HCEC 1CT (cell line): ENCODE data around the gene RABGAP1L.

ENCODE experiments used
- DNase-seq: peaks from one replicate; pipeline ENCODE4 v3.0.0-alpha.2; 2017

RABGAP1L gene

DNA sequence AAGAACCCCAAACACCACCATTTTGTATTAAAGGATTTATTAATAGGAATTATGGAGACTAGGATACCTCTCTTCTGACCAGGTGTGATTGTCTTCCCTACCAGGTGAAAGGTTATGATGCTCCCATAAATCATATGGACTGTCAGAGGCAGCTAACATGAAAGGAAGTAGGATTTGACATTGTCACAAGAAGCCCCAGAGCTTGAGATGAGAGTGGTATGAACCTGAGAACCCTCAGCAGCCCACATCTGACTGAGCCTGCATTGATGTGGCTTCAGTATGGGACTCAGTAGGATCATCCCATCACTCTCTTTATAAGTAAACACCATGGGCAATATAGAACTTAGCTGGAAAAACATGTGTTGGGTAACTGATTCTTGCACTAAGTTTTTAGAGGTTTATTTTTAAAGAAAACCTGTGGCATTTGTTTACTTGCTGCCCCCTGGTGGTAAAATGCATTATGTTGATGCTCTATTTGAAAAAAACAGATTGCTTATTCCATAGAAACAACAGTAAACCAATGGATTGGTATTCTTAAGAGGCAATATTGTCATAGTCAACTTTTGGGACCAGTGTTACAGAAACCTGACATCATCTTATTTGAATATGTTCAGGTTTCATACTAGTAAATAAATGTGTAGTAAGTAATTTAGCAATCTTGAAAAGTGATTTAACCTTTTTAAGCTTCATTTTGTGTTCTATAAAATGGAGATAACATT lies 823.8 kb downstream of the RABGAP1L start:
- DNase-seq = peak; percentile 42

GRCh38 chr1:174984952-174985351 lies 825.6 kb downstream of the RABGAP1L start:
- DNase-seq = no peak

DNA sequence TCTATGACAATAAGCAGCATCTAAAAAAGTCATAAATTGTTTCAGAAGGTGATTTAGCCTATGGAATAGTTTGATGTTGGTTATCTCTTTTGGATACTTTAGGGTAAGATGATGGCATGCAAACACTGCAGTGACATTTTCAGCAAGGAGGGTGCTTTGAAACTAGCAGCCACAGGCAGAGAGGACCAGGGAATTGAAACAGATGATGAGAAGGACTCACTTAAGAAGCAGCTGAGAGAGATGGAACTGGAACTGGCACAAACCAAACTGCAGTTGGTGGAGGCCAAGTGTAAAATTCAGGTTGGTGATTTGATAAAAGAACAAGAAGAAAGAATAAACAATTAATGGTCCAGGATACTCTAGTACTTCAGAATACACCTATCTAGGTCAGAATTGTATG lies 829.2 kb downstream of the RABGAP1L start:
- no peak for DNase-seq

GRCh38 chr1:174988986-174989385 lies 829.7 kb downstream of the RABGAP1L start:
- DNase-seq = no peak

DNA sequence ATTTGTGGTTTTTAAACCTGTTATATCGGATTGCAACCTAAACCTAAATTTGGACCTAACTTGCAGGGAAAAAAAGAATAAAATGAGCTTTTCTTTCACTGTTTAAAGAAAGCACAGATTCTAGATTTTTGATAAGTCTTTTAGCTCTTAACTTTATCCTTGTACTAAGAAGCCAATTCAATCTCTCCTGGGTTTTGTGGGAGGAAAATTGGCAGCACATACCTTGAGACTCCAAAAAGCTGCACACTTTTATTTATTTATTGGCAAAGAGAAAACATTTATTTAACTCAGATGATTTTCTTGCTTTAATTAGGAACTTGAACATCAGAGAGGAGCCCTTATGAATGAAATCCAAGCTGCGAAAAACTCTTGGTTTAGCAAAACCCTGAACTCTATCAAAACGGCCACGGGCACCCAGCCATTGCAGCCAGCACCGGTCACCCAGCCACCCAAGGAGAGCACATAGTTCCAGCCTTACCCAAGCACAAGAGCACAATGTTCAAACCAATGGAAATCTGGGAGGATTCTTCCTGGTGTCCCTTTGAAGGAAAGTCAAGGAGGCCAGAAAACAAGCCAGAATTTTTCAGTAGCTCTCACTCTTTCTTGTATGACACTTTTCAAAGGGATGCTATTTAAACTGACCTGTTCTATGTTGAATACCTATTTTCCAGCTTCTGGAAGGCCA lies 830.4 kb downstream of the RABGAP1L start:
- DNase-seq = no peak

DNA sequence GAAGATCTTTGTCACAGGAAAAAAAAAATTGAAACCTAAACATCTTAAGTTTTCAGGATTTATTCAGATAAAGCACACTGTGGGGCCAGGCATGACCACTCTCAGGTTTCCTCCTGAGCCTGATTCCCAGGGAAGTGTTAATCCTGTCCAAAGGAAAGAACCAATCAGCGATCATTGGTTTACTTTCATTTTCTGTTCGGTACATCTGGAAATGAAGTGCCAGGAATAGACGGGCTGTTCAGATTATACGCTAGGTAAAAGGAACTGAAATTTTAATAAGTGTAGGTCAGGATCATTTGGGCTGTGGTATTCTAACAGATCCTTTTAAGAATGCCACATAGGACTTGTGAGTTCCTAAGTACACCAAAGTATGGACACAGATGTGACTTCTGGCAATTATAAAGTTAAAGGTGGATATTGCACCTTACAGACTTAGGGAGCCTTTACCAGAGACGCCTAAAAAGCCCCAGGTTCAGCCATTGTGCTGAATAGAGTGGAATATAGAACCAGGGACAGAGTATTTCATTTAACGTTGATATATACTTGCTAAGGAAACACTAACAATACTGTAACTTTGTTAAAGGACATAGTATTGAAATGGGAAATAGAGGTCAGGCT lies 831.2 kb downstream of the RABGAP1L start:
- DNase-seq = peak; percentile 73

DNA sequence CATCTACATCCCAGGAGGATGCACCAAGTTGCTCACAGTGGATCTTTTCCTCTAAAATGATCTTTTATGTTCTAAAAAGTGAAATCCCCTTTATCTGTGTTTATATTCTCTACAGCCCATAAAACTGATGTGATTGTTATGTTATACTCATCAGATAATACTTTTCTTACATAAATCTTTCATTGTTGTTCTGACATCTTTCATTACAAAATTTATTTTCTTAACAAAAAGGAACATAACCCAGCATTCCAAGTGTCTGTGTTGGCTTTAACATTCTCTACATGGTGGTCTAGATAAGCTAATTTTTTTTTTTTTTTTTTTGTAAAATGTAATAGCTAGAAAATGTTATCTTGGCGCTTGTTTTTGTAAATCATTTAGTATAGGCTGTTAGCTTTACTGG lies 832.2 kb downstream of the RABGAP1L start:
- DNase-seq = no peak

- DNase-seq = peak; percentile 13
These were observed 835.8 kb downstream of the RABGAP1L start for GRCh38 chr1:174995121-174995520.

DNA sequence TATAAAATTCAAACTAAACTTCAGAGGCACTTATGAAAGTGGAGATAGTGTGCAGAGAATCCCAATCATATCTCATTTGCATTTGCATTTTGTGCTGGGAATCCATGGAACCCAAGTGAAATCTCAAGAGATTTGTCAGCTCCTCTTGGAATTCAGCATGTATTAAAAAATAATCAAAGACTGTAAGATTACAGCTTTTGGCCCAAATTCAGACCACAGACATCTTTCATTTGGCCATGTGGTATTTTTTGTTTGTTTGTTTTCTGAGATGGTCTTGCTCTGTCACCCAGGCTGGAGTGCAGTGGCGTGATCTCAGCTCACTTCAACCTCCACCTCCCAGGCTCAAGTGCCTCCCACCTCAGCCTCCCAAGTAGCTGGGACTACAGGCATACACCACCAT lies 836.6 kb downstream of the RABGAP1L start:
- DNase-seq = peak; percentile 49

DNA sequence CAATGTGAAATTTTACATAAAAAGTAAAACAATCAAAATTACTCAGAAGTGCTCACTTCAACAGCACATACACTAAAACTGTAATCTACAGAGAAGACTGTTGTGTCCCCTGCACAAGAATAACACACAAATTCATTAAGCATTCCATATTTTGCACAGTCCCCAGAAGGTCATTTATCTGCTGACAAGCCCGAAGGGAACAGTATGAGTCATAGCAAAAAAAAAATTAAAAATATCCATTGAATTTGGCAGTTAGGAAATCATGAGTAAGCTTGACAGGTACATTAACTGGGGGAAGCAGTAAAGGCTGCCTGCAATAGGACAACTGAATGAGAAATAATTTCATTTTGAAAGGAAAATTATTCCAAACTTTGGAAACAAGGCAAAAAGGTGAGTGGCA lies 837.2 kb downstream of the RABGAP1L start:
- peak; percentile 63 for DNase-seq

GRCh38 chr1:174997041-174997440 lies 837.7 kb downstream of the RABGAP1L start:
- no peak for DNase-seq

DNA sequence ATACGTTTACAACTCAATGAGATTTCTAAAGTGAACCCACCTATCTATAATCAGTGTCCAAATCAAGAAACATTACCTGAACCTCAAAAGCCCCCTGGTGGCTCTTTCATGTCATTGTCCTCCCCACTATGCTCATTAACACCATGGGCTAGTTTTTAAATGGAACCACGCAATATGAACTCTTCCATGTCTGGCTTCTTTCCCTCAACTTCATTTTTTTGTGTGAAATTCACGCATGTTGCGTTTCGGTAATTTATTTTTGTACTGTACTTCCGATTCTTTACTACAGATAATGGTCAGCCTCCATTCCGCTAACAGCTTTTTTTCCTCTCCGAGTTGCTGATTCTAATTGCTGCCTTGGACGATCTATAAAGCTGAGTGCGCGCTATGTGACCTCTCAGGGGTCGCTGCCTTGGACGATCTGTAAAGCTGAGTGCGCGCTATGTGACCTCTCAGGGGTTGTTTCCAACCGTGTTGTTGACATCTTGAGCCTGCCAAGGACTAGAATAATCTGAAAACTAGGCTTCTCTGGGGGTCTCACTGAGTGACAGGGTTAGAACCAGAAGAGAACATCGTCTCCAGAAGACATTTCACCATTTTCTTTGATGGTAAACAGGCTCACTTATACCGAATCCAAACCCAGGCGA lies 839.4 kb downstream of the RABGAP1L start:
- peak; percentile 50 for DNase-seq

GRCh38 chr1:174999216-174999935 lies 840.1 kb downstream of the RABGAP1L start:
- DNase-seq = peak; percentile 98

DNA sequence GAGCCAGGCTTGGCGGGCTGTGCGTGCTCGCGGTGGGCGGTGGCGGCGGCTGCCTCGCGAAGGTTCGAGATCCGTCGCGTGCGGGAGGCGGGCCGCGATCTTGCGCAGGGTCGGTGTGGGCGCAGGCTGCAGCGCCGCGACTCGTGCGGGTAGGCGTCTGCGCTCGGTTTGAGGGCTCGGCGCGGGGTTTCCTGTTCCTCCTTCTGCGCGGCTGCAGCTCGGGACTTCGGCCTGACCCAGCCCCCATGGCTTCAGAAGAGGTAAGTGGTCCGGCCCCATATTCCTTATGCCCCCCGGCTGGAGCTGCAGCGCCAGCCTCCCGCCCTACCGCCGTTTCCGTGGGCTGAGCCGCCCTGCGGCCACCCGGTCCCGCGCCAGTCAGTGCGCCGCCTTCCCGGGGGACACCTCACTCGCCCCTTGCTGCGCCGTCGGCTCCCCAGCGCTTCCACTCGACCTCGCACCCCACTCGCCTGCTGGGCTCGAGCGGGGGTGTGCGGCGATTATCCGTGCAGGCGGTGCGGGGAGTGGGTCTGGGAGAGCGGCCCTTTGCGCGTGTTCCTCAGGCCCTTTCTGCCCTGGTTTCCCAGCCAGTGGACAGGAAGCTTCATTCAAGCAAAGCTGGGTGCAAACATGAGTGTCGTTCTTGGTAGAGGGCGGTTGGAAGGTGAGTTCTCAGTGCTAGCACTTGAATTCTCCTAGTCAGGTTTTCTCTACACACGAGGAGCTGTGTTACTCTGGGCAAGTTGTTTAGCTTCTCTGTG lies 840.8 kb downstream of the RABGAP1L start, which contains the start of gene CACYBP:
TSS of gene CACYBP (plus strand) at position 12 of the 761 bp plus-strand sequence. CDS start at position 246, 234 bp downstream.
- peak; percentile 17 for DNase-seq

DNA sequence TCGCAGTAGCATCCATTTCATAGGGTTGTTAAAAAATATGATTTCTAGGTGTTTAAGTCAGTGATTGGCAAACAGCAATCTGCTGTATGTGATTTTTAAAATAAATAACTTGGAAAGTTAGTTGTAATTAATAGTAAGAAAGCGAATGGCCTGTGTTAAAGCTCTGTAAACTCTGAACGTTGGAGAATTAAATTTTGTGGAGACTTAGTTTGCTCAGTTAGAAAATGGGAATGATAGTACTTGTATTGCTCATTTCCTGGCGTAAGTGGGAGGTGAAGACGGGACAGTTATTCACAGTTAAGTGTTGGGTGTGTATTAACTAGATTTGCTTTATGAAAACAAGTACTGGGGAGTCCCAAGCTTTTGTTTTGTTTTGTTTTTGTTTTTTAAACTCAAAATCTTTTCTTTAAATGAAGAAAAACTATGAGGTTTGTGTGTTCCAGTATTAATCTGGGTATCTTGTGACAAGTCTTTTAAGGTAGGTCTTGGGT lies 841.4 kb downstream of the RABGAP1L start:
- peak; percentile 30 for DNase-seq

GRCh38 chr1:175002910-175003517 lies 843.7 kb downstream of the RABGAP1L start:
- no peak for DNase-seq

- no peak for DNase-seq
These were observed 844.2 kb downstream of the RABGAP1L start for GRCh38 chr1:175003521-175003920.

DNA sequence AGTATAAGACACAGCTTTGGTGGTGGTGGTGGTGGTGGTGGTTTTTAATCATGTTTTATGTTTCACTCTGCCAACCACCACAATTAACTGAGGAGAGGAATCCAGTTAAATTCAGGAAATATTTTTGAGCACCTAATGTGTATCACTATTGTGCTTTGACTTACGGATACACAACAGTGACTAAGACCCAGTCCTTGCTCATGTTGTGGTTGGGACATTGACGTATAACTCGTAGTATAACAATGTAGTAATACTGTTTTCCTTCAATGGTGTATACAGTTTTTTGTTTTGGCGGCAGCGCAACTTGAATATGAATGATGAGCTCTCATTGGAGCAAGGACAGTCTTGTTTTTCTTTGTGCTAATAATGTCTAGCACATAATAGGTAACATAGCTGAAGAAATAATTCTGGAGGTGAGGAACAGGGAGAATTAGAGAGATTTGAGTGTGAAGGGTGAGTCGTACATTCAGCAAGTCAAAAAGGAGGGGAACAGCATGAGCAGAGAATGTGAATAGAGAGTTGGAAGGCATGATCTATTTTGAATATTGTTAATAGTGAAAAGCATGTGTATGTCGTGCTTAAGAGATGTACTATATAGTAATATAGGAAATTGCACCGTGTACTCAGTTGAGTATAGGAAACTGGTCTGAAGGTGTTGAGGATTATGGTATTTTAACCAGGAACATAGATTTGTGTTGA lies 845.9 kb downstream of the RABGAP1L start:
- peak; percentile 11 for DNase-seq

DNA sequence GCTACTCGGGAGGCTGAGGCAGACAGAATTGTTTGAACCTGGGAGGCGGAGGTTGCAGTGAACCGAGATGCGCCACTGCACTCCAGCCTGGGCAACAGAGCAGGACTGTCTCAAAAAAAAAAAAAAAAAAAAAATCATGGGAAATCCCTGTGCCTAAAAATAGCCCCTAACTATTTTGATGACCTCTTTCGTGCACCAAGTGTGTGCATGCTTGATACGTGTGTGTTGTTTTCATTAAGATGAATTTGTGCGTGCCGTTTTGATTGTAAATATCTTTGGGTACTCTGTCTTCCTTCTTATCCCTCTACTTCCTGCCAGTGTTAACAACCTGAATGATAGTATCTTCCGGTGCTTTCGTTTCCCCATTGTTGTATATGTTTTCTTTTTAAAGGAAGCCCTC lies 850.2 kb downstream of the RABGAP1L start:
- no peak for DNase-seq

- no peak for DNase-seq
These were observed 854.1 kb downstream of the RABGAP1L start for GRCh38 chr1:175013445-175013844.

- peak; percentile 80 for DNase-seq
These were observed 855.9 kb downstream of the RABGAP1L start for GRCh38 chr1:175015243-175015642.
